D721Med (cell line): ENCODE results near the gene SLC38A1.
"Not testable (repeated sequence)": the region's sequence is repeated elsewhere in the genome, so short reads cannot be mapped to it uniquely, and the experiment has no call there.

Source experiments
- DNase-seq: peaks from one replicate; pipeline ENCODE4 v3.0.0; 2011; ENCODE audit warnings: low spot score; ENCODE audit not compliant: insufficient read length
- FAIRE-seq: peaks from 2 replicates; lab custom pipeline; 2011; peaks lifted over from hg19 to GRCh38; lab: Jason Lieb, UNC
- TF ChIP-seq, protein P1 (sequence below): IDR thresholded peaks from 2 replicates; pipeline ENCODE4 v1.5.1; 2012; ENCODE audit warnings: mild to moderate bottlenecking, control low read depth; ENCODE audit not compliant: insufficient read depth; ENCODE audit errors: missing control alignments

SLC38A1 gene

GRCh38 chr12:46298261-46298660 is 29.4 kb upstream of the SLC38A1 start:
- no peak for FAIRE-seq
- DNase-seq = no peak
- TF ChIP-seq, protein P1, sequence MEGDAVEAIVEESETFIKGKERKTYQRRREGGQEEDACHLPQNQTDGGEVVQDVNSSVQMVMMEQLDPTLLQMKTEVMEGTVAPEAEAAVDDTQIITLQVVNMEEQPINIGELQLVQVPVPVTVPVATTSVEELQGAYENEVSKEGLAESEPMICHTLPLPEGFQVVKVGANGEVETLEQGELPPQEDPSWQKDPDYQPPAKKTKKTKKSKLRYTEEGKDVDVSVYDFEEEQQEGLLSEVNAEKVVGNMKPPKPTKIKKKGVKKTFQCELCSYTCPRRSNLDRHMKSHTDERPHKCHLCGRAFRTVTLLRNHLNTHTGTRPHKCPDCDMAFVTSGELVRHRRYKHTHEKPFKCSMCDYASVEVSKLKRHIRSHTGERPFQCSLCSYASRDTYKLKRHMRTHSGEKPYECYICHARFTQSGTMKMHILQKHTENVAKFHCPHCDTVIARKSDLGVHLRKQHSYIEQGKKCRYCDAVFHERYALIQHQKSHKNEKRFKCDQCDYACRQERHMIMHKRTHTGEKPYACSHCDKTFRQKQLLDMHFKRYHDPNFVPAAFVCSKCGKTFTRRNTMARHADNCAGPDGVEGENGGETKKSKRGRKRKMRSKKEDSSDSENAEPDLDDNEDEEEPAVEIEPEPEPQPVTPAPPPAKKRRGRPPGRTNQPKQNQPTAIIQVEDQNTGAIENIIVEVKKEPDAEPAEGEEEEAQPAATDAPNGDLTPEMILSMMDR = no peak

DNA sequence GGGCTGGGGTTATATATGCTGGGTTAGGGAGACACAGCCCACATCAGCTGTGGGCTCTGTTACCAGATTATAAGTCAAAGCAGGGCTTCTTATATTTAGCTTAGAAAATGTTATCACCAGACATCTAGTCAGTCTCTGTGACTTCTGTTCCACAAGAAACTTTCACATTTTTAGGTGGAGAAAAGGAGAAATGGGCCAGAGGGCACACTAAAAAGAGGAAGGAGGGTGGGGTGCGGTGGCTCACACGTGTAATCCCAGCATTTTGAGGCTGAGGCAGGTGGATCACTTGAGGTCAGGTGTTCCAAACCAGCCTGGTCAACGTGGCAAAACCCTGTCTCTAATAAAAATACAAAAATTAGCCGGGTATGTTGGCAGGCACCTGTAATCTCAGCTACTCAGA is 28.0 kb upstream of the SLC38A1 start:
- FAIRE-seq = no peak
- DNase-seq = no peak
- TF ChIP-seq, protein P1 = no peak

DNA sequence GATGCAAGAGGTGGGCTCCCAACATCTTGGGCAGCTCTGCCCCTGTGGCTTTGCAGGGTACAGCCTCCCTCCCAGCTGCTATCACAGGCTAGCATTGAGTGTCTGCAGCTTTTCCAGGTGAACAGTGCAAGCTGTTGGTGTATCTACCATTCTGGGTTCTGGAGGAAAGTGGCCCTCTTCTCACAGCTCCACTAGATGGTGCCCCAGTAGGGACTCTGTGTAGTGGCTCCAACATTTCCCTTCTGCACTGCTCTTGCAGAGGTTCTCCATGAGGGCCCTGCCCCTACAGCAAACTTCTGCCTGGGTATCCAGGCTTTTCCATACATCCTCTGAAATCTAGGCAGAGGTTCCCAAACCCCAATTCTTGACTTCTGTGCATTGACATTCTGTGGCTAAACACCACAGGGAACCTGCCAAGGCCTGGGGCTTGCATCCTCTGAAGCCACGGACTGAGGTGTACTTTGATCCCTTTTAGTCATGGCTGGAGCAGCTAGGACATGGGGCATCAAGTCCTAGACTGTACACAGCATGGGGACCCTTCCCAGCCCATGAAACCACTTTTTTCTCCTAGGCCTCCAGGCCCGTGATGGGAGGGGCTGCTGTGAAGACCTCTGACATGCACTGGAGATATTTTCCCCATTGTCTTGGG is 24.0 kb upstream of the SLC38A1 start:
- no peak for DNase-seq
- TF ChIP-seq, protein P1 = no peak
- no peak for FAIRE-seq

GRCh38 chr12:46291953-46292352 is 23.1 kb upstream of the SLC38A1 start:
- not testable (repeated sequence) for DNase-seq, FAIRE-seq

GRCh38 chr12:46285177-46285576 is 16.3 kb upstream of the SLC38A1 start:
- DNase-seq, FAIRE-seq: not testable (repeated sequence)

DNA sequence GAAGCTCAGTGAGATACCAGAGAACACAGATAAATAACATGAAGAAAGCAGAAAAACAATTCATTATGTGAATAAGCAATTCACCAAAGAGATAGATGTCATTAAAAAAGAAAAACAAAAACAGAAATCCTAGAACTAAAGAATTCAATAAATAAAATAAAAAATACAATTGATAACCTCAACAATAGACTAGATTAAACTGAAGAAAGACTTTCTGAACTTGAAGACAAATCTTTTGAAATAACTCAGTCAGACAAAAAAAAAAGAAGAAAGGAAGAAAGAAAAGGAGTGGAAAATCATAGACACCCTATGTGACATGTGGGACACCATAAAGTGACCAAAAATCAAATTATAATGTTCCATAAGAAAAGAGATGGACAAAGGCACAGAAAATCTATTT is 14.0 kb upstream of the SLC38A1 start:
- TF ChIP-seq, protein P1 = no peak
- FAIRE-seq (no peak), DNase-seq (no peak)

DNA sequence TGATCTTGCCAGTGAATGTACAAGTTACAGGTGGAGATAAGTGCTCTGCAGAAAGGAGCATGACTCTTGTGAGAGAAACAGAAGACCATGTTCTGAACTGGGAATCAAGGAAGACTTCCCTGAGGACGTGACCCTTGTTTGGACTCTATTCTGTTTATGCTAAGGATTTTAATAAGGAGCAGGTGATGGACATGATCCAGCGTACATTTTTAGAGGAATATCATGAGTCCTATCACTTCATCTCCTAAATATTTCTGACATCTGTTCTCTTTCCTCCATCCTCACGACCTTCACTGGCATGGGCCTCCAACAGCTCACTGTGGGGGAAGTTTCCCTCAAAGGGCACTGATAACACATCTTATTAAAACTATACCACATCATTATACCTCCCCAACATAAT is 7.9 kb upstream of the SLC38A1 start:
- no peak for FAIRE-seq
- TF ChIP-seq, protein P1 = no peak
- DNase-seq = no peak

- TF ChIP-seq, protein P1 = no peak
- no peak for DNase-seq
- FAIRE-seq = no peak
Observed at GRCh38 chr12:46271863-46272262, 3.0 kb upstream of the SLC38A1 start.
